ENCODE measurements around the gene KDM8.
"Not testable (repeated sequence)": the region's sequence is repeated elsewhere in the genome, so short reads cannot be mapped to it uniquely, and the experiment has no call there.

- not testable (repeated sequence) for TF ChIP-seq ARNTL (CRISPR knock-in tag; IDR thresholded peaks at IDR 0.05; ENCODE audit: borderline replicate concordance, low read depth); PPARA (CRISPR knock-in tag; IDR thresholded peaks at IDR 0.05; ENCODE audit: borderline replicate concordance); GLIS3 (CRISPR knock-in tag; IDR thresholded peaks at IDR 0.05)
Observed at GRCh38 chr16:27200914-27201313, 2.4 kb upstream of the KDM8 start.

All from SK-N-SH treated with all-trans-retinoic acid at 6 μM for 48 hours (cell line).